Stimulated activated CD4-positive, alpha-beta T cell treated with anti-CD3 and anti-CD28 coated beads, TNF-alpha, amount 100 ng/mL, for 48 hours (primary cell): ENCODE measurements around the gene MILR1.
"Not testable (repeated sequence)": the region's sequence is repeated elsewhere in the genome, so short reads cannot be mapped to it uniquely, and the experiment has no call there.

Source experiments
- DNase-seq, 3 donors: peaks; one replicate each; pipeline ENCODE4 v3.0.0-alpha.2; 2020; ENCODE audit warnings: low read depth in 3 of 3

MILR1 gene

GRCh38 chr17:64471440-64471839, 22.5 kb downstream of the MILR1 start:
- DNase-seq = no peak

GRCh38 chr17:64472564-64472963, 23.6 kb downstream of the MILR1 start:
- no peak for DNase-seq

- DNase-seq = no peak
These were observed 28.9 kb downstream of the MILR1 start for GRCh38 chr17:64477849-64478248.

DNA sequence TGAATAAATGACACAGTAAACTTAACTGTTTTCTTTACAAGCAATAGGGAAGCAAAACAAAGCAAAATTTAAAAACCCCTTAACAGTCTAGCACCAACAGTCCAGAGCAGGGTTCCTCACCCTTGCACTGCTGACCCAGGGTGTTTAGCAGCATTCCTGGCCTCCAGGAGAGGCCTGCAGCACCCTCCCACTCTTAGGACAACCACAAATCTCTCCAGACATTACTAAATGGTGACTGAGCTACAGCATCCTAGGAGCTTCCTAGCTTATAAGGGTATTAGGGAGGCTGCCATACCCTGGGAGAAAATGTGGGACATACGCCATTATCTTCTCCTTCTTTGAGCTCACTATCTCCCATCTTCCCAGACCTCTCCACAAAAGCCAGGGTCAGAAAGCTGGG, 32.0 kb downstream of the MILR1 start:
- no peak for DNase-seq

DNA sequence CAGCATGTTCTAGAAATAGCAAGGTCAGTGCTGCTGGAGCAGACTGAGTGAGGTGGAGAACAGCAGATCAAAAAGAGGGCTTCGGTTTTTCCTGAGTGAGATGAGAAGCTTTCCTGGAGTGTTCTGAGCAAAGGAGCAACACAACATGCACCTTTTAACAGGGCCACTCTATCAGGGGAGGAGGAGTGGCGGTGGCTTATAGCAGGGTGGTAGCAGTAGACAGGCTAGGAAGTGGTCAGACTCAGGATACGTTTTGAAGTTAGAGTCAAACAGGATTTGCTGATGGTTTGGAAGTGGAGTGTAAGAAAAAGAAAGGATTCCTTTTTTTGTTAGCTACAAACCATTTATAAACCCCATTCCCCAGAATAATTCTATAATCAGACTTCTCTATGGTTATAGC, 35.5 kb downstream of the MILR1 start:
- DNase-seq = no peak

GRCh38 chr17:64488301-64488700, 39.4 kb downstream of the MILR1 start:
- no peak for DNase-seq

- DNase-seq = peak in 2 of 3 donors; percentile 12 to 38
These were observed 42.3 kb downstream of the MILR1 start for GRCh38 chr17:64491034-64491860.

GRCh38 chr17:64491994-64492393, 43.1 kb downstream of the MILR1 start:
- no peak for DNase-seq

DNA sequence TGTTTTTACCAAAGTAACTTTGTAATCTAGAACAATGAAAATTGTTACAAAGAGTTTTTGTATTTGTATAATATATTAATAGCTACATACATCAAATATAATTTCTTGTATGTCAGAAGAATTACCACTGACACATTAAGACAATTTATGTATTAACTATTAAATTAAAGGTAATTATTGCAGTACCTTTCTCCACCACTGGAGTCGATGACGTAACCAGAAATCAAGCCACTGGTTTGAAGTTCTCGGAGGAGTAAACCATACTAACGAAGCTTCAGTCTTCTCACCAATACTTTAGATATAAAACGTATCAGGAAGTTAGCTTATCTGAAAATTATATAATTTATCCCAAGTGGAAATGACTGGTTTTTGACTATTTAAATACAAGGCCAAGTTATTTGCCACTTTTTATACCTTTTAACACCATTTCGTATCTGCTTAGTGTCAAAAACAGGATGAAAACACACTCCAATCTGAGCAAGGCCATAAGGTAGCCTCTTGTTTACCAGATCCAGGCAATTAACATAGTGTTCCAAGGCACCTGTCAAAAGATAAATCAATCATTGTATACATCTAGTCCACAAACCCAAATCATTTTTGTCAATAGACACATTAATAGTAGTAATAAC, 43.7 kb downstream of the MILR1 start:
- peak in 1 of 3 donors; percentile 33 for DNase-seq

- no peak for DNase-seq
These were observed 45.2 kb downstream of the MILR1 start for GRCh38 chr17:64494121-64494520.

GRCh38 chr17:64495300-64495699, 46.4 kb downstream of the MILR1 start:
- DNase-seq = not testable (repeated sequence)

GRCh38 chr17:64496348-64496785, 47.5 kb downstream of the MILR1 start:
- no peak for DNase-seq

GRCh38 chr17:64496786-64497564, 48.1 kb downstream of the MILR1 start, which contains the start of gene POLG2:
POLG2 (minus strand) TSS chr17:64497054; CDS start chr17:64496968, 86 bp downstream.
- DNase-seq = peak; percentile 92 to 93 (median 92)

DNA sequence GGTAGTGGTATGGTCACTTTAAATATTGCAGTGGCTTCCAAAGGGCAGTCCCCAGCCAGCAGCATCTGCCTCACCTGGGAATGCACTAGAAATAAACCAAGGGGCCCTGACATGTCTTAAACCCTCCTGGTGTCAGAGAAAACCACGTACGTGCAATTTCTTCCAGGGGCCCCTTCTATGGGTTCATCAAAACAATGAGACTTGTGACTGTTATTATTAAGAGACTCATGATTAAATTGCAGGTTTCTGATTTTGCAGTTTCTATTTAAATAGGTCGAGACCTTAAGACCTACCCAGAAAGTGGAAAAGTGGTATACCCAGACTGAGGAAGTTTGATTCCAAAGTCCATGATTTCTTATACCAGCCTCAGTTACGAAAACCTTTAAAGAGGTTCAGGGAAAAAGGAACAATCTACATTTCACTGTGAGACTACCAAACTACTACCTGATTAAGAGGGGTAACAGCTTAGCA, 48.7 kb downstream of the MILR1 start:
- peak in 1 of 3 donors; percentile 11 for DNase-seq

GRCh38 chr17:64498308-64499203, 49.6 kb downstream of the MILR1 start:
- DNase-seq = no peak

DNA sequence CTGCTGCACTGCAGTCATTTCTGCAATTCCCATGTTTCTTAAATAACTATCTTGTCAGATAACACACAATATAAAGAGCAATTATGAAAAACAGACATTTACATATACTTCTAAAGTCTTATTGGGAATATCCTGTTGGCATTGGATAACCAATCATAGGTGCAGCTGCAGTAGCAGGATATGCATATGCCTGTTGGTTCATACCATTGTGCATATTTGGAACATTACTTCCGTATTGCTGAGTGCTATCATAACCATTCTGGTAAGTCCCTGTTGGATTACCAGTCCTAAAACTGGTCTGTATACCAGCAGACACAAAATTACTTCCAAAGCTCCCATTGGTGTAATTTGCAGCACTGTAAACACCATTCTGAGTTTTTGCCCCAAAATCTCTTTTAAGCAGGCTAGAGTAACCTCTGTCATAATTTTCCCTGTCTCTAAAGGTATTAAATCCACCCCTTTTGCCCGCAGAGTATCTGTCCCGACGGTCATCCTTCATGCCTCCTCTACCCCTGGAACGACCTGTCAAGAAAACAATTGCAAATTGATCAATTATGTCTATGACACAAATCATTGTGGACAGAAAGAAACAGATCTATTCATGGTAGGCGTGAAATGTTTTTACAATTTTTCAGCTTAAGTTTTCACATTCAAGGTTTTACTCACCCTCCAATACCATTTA, 51.0 kb downstream of the MILR1 start:
- no peak for DNase-seq

DNA sequence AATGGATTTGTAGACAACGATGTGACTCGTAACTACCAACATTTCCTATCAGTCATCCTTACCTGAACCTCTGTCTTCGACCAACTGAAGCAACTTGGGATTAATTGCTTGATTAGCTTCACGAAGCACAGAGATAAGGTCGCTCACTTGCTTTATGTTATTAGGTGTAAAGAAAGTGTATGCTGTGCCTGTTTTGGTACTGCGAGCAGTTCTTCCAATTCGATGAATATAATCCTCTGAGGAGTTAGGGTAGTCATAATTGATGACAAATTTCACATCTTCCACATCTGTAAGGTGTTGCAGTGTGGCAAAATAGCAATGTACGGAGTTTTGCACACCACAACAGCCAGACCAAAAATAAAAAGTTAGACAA, 51.6 kb downstream of the MILR1 start:
- DNase-seq = no peak

DNA sequence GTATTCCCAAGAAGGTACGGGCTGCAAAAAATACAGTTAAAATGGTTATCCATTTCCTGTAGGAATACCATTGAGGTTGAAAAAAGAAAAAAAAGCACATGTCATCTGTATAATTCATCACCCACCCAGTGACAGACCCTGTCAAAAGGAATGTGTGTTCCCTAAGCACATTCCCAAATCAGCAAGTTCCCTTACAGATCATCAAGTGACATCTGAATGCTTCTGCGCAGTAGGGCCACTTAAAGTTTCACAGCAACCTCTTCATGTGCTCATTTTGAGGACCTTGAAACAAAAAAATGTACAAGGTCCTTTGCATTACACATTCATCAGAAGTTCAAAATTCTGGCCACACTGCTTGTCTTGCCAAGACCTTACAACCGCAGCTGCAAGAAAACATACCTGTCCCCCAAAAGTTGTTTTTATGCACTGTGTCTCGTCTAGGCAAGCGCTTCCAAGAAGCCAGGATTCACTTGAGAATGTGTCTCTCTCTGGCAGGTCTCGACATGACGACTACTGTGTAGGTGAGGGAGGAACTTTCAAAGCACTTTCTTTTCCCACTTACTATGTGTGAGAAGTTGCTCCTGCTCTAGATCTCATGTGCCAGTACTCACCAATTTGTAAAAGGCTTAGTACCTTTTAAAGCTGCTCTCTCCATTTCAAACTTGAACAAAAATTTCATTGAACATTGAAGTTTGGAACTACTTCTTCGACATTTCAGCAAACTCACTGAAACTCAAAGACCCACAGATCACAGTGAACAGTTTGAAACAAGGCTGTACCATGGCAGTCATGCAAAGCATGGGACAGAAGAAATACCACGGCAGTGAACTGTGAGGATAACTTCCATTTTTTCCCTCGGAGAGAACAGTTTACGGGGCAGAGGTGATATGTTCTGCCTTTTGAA, 52.2 kb downstream of the MILR1 start:
- no peak for DNase-seq

- no peak for DNase-seq
These were observed 53.1 kb downstream of the MILR1 start for GRCh38 chr17:64502021-64502420.

DNA sequence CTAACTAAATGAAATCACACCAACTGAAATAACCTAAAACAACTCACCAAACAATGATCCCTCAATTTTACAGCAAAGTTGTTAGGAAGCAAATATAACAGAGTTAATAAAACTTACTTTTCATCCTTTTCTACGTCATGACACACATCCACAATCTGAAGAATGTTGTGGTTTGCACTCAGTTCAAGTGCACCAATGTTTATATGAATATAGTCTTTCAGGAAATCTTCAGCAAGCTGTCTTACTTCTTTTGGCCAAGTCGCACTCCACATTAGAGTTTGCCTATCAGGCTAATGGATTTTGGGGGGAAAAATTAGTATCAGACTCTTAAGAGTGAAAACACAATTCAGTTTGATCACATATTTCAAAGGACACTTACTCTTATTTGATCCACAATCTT, 53.9 kb downstream of the MILR1 start:
- DNase-seq = no peak
